ENCODE results near the gene SAP30.

DNA sequence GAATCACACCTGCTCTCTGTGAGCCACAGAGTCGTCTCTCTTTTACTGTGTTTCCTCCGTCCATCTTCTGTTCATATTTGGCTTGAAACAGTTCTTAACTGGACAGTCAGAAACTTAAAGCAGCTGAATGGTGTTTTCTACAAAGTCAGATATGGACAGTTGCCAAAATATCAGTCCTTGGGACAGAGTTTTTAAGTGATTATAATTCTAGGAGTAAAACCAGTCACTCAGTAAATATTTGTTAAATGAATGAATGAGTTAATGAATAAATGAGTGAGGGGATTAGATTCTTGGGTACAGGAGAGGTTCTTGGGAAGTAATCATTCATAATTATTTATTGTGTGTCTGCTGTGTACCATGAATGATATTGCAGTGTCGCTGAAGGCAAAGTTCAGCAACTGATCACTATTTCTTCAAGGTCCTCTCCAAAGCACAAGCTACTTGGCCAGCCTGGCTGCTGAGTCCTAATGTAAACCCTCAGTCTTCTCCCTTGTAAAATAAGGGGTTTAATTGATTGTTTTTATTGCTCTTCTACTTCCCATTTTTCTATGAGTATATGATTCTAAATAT, 33.6 kb downstream of the SAP30 start:
- TF ChIP-seq, protein P1, sequence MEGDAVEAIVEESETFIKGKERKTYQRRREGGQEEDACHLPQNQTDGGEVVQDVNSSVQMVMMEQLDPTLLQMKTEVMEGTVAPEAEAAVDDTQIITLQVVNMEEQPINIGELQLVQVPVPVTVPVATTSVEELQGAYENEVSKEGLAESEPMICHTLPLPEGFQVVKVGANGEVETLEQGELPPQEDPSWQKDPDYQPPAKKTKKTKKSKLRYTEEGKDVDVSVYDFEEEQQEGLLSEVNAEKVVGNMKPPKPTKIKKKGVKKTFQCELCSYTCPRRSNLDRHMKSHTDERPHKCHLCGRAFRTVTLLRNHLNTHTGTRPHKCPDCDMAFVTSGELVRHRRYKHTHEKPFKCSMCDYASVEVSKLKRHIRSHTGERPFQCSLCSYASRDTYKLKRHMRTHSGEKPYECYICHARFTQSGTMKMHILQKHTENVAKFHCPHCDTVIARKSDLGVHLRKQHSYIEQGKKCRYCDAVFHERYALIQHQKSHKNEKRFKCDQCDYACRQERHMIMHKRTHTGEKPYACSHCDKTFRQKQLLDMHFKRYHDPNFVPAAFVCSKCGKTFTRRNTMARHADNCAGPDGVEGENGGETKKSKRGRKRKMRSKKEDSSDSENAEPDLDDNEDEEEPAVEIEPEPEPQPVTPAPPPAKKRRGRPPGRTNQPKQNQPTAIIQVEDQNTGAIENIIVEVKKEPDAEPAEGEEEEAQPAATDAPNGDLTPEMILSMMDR (IDR thresholded peaks at IDR 0.05) = no peak
- TF ChIP-seq POLR2AphosphoS5 (IDR thresholded peaks at IDR 0.05) (no peak), POLR2A (IDR thresholded peaks at IDR 0.05) (no peak), EP300 (IDR thresholded peaks at IDR 0.05) (no peak)
